Measurements from ENCODE around the gene ANKRD12. TPM values are rescaled to one million over a fixed set of nuclear protein-coding genes. Genes with fewer than 3 reads are reported as not detected.

The ANKRD12 gene
- total RNA-seq, 1 donor from 2014 or later = 47.6 TPM

- no peak overlapping the region for H3K4me3 Mint-ChIP-seq
- peaks cover 11% of the 10 kb centered on the region for H3K4me1 Mint-ChIP-seq
- peaks cover 26% of the 10 kb centered on the region for H3K36me3 Mint-ChIP-seq
- H3K27me3 Mint-ChIP-seq (ENCODE audit: low read depth) = no peaks in the 10 kb centered on the region
- H3K9me3 Mint-ChIP-seq = no peaks in the 10 kb centered on the region
- TF ChIP-seq, protein P1, sequence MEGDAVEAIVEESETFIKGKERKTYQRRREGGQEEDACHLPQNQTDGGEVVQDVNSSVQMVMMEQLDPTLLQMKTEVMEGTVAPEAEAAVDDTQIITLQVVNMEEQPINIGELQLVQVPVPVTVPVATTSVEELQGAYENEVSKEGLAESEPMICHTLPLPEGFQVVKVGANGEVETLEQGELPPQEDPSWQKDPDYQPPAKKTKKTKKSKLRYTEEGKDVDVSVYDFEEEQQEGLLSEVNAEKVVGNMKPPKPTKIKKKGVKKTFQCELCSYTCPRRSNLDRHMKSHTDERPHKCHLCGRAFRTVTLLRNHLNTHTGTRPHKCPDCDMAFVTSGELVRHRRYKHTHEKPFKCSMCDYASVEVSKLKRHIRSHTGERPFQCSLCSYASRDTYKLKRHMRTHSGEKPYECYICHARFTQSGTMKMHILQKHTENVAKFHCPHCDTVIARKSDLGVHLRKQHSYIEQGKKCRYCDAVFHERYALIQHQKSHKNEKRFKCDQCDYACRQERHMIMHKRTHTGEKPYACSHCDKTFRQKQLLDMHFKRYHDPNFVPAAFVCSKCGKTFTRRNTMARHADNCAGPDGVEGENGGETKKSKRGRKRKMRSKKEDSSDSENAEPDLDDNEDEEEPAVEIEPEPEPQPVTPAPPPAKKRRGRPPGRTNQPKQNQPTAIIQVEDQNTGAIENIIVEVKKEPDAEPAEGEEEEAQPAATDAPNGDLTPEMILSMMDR (IDR thresholded peaks at IDR 0.05; ENCODE audit: unreplicated experiment) = no peak
- no peak overlapping the region for H3K27ac Mint-ChIP-seq
- DNase-seq (ENCODE audit: low spot score in 2 of 2, unreplicated experiment in 2 of 2) = no peak
Observed at GRCh38 chr18:9132628-9133027, 4.0 kb upstream of the ANKRD12 start.

GRCh38 chr18:9133225-9133624 is 3.4 kb upstream of the ANKRD12 start:
- Mint-ChIP-seq H3K27me3 (ENCODE audit: low read depth) (no peaks in the 10 kb centered on the region), H3K4me1 (peaks cover 15% of the 10 kb centered on the region), H3K27ac (peak overlapping the region; percentile 11), H3K36me3 (peaks cover 26% of the 10 kb centered on the region), H3K4me3 (no peak overlapping the region), H3K9me3 (no peaks in the 10 kb centered on the region)
- no peak for DNase-seq (ENCODE audit: low spot score in 2 of 2, unreplicated experiment in 2 of 2)
- TF ChIP-seq, protein P1 (IDR thresholded peaks at IDR 0.05; ENCODE audit: unreplicated experiment) = no peak

DNA sequence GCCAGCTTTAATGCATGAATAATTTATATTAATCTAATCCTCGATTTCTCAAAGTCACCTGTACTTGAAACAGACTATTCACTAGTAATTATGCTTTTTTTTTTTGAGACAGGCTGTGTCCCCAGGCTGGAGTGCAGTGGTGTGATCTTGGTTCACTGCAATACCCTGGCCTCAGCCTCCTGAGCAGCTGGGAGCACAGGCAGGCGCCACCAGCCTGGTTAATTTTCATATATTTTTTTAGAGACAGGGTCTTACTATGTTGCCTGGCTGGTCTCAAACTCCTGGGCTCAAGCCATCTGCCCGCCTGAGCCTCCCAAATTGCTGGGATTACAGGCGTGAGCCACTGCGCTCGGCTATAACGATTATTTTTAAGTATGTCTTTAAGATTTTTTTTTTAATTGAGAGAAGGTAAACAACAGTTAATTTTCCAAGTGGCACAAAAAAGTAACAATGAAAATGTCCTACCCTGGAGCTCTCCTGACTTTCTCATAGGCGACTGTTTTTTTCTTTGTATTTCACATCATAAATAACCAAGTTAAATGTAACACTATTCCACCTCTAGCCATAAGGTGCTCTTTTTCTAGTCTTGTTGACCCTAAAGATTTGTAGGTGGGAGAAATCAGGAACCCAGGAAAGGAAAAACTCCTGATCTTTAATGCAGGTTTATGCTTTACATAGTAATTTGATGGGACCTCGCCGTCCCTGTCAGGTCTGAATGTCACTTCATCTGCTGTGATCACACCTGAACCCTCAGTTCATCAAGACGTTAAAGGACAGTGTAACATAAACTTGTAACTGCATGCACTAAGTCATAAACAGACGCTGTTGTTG is 1.3 kb upstream of the ANKRD12 start:
- Mint-ChIP-seq H3K36me3 (peaks cover 14% of the 10 kb centered on the region), H3K9me3 (no peaks in the 10 kb centered on the region), H3K4me3 (peak overlapping the region; percentile 96), H3K27ac (peak overlapping the region; percentile 89), H3K27me3 (ENCODE audit: low read depth) (no peaks in the 10 kb centered on the region), H3K4me1 (peaks cover 34% of the 10 kb centered on the region)
- DNase-seq (ENCODE audit: low spot score in 2 of 2, unreplicated experiment in 2 of 2) = no peak
- TF ChIP-seq, protein P1 (IDR thresholded peaks at IDR 0.05; ENCODE audit: unreplicated experiment) = no peak

GRCh38 chr18:9135912-9136314 is 668 bp upstream of the ANKRD12 start:
- no peaks in the 10 kb centered on the region for H3K27me3 Mint-ChIP-seq (ENCODE audit: low read depth)
- peaks cover 37% of the 10 kb centered on the region for H3K4me1 Mint-ChIP-seq
- DNase-seq (ENCODE audit: low spot score in 2 of 2, unreplicated experiment in 2 of 2) = peak in 1 of 2 experiments; percentile 32

GRCh38 chr18:9137168-9138066 is 836 bp downstream of the ANKRD12 start:
- Mint-ChIP-seq H3K9me3 (no peaks in the 10 kb centered on the region), H3K4me1 (peaks cover 44% of the 10 kb centered on the region)

More at GRCh38 chr18:9135912-9136314, 668 bp upstream of the ANKRD12 start:
- H3K36me3 Mint-ChIP-seq = peaks cover 14% of the 10 kb centered on the region
- H3K27ac Mint-ChIP-seq = peak overlapping the region; percentile 98
- H3K4me3 Mint-ChIP-seq = peak overlapping the region; percentile 96
- no peaks in the 10 kb centered on the region for H3K9me3 Mint-ChIP-seq
- TF ChIP-seq, protein P1 (IDR thresholded peaks at IDR 0.05; ENCODE audit: unreplicated experiment) = no peak

More at GRCh38 chr18:9137168-9138066, 836 bp downstream of the ANKRD12 start:
- TF ChIP-seq, protein P1 (IDR thresholded peaks at IDR 0.05; ENCODE audit: unreplicated experiment) = no peak
- DNase-seq (ENCODE audit: low spot score in 2 of 2, unreplicated experiment in 2 of 2) = peak; percentile 53 to 69
- Mint-ChIP-seq H3K27ac (peak overlapping the region; percentile 97), H3K4me3 (peak overlapping the region; percentile 91), H3K36me3 (peaks cover 6% of the 10 kb centered on the region), H3K27me3 (ENCODE audit: low read depth) (no peaks in the 10 kb centered on the region)
